ENCODE results near the gene CKM.
A peak's percentile ranks its signal among the peaks of the same experiment; 100 is the strongest.

CKM gene

GRCh38 chr19:45322744-45323281 is at the start of gene CKM:
Gene CKM (minus strand): TSS chr19:45322875. CDS start chr19:45319713, 3,162 bp downstream.
- no peak for DNase-seq (ENCODE audit: low read depth in 2 of 2)

GRCh38 chr19:45370410-45371204 is 47.9 kb upstream of the CKM start, which contains the start of gene ERCC2:
Gene ERCC2 (minus strand): TSS chr19:45370573. CDS start chr19:45370540, 33 bp downstream.
- DNase-seq (ENCODE audit: low read depth in 2 of 2), result peak; percentile 99 to 100

GRCh38 chr19:45368737-45369340 is 46.2 kb upstream of the CKM start:
- DNase-seq (ENCODE audit: low read depth in 2 of 2), result no peak

- DNase-seq (ENCODE audit: low read depth in 2 of 2), result no peak
Measured at GRCh38 chr19:45368127-45368526, 45.5 kb upstream of the CKM start.

- DNase-seq (ENCODE audit: low read depth in 2 of 2), result no peak
Measured at GRCh38 chr19:45364696-45365095, 42.0 kb upstream of the CKM start.

- DNase-seq (ENCODE audit: low read depth in 2 of 2), result no peak
Measured at GRCh38 chr19:45363861-45364459, 41.3 kb upstream of the CKM start.

GRCh38 chr19:45362291-45362690 is 39.6 kb upstream of the CKM start:
- no peak for DNase-seq (ENCODE audit: low read depth in 2 of 2)

- DNase-seq (ENCODE audit: low read depth in 2 of 2), result no peak
Measured at GRCh38 chr19:45361608-45362007, 38.9 kb upstream of the CKM start.

GRCh38 chr19:45358213-45358792 is 35.6 kb upstream of the CKM start:
- DNase-seq (ENCODE audit: low read depth in 2 of 2), result no peak

- no peak for DNase-seq (ENCODE audit: low read depth in 2 of 2)
Measured at GRCh38 chr19:45357445-45357783, 34.7 kb upstream of the CKM start.

GRCh38 chr19:45356760-45357444 is 34.2 kb upstream of the CKM start:
- DNase-seq (ENCODE audit: low read depth in 2 of 2), result no peak

GRCh38 chr19:45355910-45356309 is 33.2 kb upstream of the CKM start:
- no peak for DNase-seq (ENCODE audit: low read depth in 2 of 2)

- DNase-seq (ENCODE audit: low read depth in 2 of 2), result no peak
Measured at GRCh38 chr19:45355402-45355801, 32.7 kb upstream of the CKM start.

- DNase-seq (ENCODE audit: low read depth in 2 of 2), result no peak
Measured at GRCh38 chr19:45354241-45354842, 31.7 kb upstream of the CKM start.

- no peak for DNase-seq (ENCODE audit: low read depth in 2 of 2)
Measured at GRCh38 chr19:45352914-45353796, 30.5 kb upstream of the CKM start.

GRCh38 chr19:45352471-45352870 is 29.8 kb upstream of the CKM start:
- DNase-seq (ENCODE audit: low read depth in 2 of 2), result no peak

GRCh38 chr19:45352062-45352461 is 29.4 kb upstream of the CKM start:
- no peak for DNase-seq (ENCODE audit: low read depth in 2 of 2)

- no peak for DNase-seq (ENCODE audit: low read depth in 2 of 2)
Measured at GRCh38 chr19:45351401-45351952, 28.8 kb upstream of the CKM start.

GRCh38 chr19:45350477-45351058 is 27.9 kb upstream of the CKM start:
- no peak for DNase-seq (ENCODE audit: low read depth in 2 of 2)

All from activated CD4-positive, alpha-beta T cell treated with anti-CD3 and anti-CD28 coated beads for 24 hours (primary cell).